Stimulated activated CD8-positive, alpha-beta memory T cell treated with anti-CD3 and anti-CD28 coated beads, Interleukin-7, amount 100 ng/mL, for 48 hours (primary cell): ENCODE measurements around the gene NOL4L.
"Not testable (repeated sequence)": the region's sequence is repeated elsewhere in the genome, so short reads cannot be mapped to it uniquely, and the experiment has no call there.

Experiments used
- DNase-seq, 2 donors: peaks; one replicate each; pipeline ENCODE4 v3.0.0-alpha.2; 2020; ENCODE audit warnings: low read depth in 1 of 2; ENCODE audit errors: extremely low read depth in 1 of 2

Gene NOL4L

GRCh38 chr20:32513031-32513866, 71.9 kb downstream of the NOL4L start:
- no peak for DNase-seq

GRCh38 chr20:32512047-32512385, 73.1 kb downstream of the NOL4L start:
- no peak for DNase-seq

DNA sequence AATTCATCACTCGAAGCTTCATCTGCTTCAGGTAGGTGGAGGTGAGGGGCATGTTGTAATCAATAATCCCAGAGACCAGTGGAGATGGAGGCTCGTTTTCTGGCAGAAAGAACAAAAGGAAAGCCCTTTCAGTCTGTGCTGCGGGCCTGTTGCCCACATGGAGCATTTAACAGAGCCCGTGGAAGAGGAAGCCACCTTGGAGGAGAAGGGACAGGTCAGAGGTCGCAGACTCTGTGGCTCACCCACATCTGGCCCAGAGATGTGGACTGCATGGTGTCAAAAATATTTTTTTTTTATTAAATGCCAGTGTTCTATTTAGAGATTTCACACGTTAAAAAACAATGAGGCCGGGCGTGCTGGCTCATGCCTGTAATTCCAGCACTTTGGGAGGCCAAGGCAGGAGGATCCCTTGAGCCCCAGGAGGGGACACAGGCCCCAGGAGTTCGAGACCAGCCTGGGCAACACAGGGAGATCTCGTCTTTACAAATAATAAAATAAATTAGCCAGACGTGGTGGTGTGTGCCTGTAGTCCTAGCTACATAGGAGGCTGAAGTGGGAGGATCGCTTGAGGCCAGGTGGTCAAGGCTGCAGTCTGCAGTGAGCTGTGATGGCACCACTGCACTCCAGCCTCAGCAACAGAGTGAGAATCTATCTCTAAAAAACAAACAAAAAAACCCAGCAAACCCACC, 73.6 kb downstream of the NOL4L start:
- DNase-seq, result no peak

DNA sequence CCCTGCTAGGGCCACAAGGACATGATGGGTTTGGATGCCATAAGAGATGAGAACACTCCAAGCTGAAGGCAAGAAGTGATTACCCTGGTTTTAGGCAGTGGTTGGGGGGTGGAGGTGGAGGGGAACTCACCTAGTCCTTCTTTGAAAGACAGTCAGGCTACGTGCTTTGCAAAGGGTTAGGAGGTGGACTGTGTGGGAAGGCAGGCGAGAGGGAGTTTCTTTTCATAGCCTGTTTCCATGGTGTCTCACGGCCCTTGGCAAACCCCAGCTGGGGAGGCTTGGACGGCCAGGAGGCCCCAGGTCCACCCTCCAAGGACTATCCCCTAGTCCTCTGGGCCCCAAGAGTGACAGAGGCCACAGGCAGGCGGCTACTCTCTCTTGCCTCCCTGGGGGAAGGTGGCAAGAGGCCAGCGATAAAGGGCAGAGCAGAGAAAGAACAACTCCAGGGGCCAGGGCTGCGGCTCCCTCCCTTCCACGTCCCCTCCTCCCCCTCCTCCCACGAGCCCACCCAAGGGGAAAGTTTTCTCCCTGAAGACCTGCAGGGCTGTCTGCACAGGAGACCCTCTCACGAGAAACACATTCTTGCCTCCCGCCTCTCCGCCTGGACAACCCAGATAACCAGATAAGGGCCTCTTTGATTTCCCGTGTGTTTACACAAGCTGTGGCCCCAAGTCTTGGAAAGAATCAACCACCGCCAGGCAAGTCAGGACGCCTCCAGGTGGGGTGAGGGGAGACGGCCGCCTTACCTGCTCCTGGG, 74.4 kb downstream of the NOL4L start:
- DNase-seq, result no peak

DNA sequence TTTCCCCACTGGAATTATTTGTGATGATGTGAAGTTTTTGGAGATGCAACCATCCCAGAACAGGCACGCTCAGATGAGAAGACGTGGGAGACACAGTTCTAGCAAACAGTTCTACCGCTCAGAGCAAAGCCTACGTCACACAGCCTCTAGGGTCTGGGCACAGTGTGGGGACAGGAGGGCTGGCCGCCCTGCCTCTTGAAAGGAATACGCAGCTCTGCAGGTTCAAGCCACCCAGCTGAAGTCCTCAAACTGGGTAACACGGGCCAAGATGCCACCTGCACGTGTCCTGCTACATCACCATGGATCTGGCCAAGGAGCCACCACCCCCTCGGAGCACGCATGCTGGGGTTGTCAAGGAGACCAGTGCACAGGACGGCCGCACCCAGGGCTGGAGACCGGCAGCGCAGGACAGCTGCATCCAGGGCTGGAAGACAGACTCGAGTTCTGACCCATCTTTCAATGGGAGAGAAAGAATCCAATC, 75.0 kb downstream of the NOL4L start:
- no peak for DNase-seq

DNA sequence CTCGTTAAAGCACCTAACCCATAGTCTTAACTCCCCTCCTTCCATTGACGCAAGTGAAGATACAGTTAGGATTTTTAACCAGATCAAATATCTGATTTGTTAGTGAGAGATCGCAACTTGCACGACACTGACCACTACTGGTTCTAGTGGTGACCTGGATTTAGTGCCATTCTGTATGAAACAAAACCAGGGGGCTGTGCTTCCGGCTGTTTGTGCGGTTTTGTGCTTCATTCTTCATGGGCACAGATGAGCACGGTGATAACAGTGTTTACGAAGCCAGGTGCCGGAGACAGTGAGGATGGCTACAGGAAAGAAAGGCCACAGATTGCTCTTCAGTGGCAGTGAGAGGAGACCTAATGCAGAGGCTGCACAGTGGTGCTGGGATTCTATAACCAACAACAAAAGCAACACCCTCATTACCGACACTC, 75.5 kb downstream of the NOL4L start:
- peak in 1 of 2 donors; percentile 69 for DNase-seq

- DNase-seq, result no peak
These were observed 76.4 kb downstream of the NOL4L start for GRCh38 chr20:32508775-32509119.

GRCh38 chr20:32507998-32508774, 76.9 kb downstream of the NOL4L start:
- no peak for DNase-seq

GRCh38 chr20:32506721-32507120, 78.4 kb downstream of the NOL4L start:
- DNase-seq, result no peak

GRCh38 chr20:32505723-32506473, 79.2 kb downstream of the NOL4L start:
- no peak for DNase-seq

DNA sequence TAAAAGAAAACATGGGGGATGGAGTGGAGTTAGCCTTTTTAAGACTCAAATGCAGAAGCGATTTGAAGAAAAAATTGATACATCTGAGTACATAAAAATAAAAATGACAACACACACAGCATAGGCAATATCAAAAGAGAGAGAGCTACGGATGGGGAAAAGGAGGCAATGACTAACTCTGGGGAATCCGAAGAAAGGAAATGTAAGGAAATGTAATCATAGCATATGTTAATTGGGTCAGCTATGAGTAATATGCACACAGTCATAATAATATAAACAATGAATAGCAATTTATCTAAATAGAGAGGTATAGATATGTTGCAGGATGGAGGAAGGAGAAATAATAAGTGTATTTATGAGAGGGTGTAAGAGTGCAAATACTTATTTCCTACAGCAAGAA, 83.4 kb downstream of the NOL4L start:
- DNase-seq, result no peak

GRCh38 chr20:32497589-32498224, 87.4 kb downstream of the NOL4L start:
- DNase-seq, result no peak

GRCh38 chr20:32496811-32497533, 88.2 kb downstream of the NOL4L start:
- DNase-seq, result no peak

DNA sequence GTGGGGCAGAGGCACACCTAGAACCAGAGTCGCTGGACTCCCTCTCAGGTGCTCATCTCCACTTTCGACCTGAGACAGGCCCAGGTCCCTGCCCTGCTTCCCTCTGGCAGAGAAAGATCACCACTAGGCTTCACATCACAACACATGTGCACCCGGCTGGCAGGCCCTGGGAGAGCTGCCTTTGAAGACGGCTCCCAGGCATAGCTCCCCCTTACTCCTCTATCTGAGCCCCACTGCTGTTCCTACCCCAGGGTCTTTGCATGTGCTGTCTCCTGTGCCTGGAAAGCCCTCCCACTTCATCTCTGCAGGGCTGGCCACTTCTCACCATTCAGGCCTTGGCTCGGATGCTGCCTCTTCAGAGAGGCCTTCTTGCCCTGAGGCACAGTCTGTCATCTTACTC, 89.2 kb downstream of the NOL4L start:
- DNase-seq, result no peak

DNA sequence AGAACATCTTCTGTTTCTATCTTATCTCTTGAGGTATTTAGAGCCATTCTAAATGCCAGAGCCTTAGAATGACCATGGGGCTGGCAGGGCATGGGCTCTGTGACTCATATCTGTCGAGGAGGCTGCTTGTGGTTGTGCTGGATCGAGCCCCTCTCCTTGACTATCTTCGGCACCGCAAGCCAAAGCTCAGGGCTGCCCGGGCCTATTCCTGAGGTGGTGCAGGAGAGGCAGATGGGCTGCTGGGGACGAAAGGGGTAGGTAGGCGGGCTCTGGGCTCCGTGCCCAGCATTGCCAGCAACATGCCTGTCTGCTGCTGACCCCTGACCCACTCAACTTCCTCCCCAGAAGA, 89.9 kb downstream of the NOL4L start:
- DNase-seq, result no peak

GRCh38 chr20:32494483-32495216, 90.5 kb downstream of the NOL4L start:
- no peak for DNase-seq

- DNase-seq, result no peak
These were observed 91.8 kb downstream of the NOL4L start for GRCh38 chr20:32493356-32493755.

DNA sequence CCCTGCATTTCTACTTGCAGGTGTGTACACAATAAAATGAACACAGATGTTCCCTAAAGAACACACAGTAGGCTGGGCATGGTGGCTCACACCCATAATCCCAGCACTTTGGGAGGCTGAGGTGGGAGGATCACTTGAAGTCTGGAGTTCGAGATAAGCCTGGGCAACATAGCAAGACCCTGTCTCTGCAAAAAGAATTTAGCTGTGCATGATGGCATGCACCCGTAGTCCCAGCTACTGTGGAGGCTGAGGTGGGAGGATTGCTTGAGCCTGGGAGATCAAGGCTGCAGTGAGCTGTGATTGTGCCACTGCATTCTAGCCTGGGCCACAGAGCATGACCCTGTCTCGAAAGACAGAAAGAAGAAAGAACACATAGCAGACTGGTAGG, 93.4 kb downstream of the NOL4L start:
- DNase-seq, result not testable (repeated sequence)
